Chondrocyte (in vitro differentiated cells): ENCODE data around the gene PTPRN2. TPM values are rescaled to one million over a fixed set of nuclear protein-coding genes. Genes with fewer than 3 reads are reported as not detected.

Source experiments
- DNase-seq: peaks from one replicate; pipeline ENCODE4 v3.0.0; 2021; ENCODE audit warnings: mixed read lengths, low spot score
- H3K27ac Mint-ChIP-seq: one replicate; pipeline ENCODE4 v1.8.0; 2021; ENCODE audit warnings: mild to moderate bottlenecking, moderate library complexity, mixed read lengths; ENCODE audit not compliant: unreplicated experiment
- H3K27me3 Mint-ChIP-seq: 2 replicates; pipeline ENCODE4 v1.8.0; 2021; ENCODE audit warnings: low read depth, mixed read lengths
- H3K36me3 Mint-ChIP-seq: 2 replicates; pipeline ENCODE4 v1.8.0; 2021; ENCODE audit warnings: low read depth, mixed read lengths
- H3K4me1 Mint-ChIP-seq: 2 replicates; pipeline ENCODE4 v1.8.0; 2021; ENCODE audit warnings: low read depth, mild to moderate bottlenecking, mixed read lengths
- H3K4me3 Mint-ChIP-seq: one replicate; pipeline ENCODE4 v1.8.0; 2021; ENCODE audit warnings: mild to moderate bottlenecking, moderate library complexity, mixed read lengths; ENCODE audit not compliant: unreplicated experiment
- H3K9me3 Mint-ChIP-seq: 2 replicates; pipeline ENCODE4 v1.8.0; 2021; ENCODE audit warnings: low read depth, mixed read lengths
- total RNA-seq: library from RNA; stranded (reverse); gene quantifications from 3 replicates; pipeline ENCODE4 v1.2.1, GENCODE V29; 2021
- TF ChIP-seq, protein P1 (sequence below): fragments of 200-600 bp; sonication (generic); IDR thresholded peaks from 2 replicates; pipeline ENCODE4 v1.5.0; 2021; ENCODE audit warnings: antibody characterized with exemption, mild to moderate bottlenecking, moderate library complexity

PTPRN2 gene
- total RNA-seq, 1 donor from 2014 or later: 0.30 TPM

DNA sequence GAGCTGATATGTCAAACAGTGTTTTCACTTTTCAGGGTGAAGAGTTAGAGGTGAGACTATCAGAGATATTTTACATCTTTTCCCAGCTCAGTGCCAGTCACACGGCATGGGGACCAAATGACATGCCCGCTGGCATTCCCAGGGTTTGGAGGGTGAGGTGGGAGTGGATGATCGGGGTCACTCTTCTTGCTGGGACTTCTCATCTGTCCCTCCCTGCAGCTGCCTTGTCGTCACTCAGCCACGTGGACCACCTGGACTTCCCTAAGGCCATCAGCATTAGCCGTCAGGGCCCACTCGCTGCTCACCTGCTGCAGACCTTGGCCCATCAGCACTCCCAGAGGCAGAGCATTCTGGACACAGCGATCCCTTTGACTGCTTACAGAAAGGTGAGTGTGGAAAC is 949.1 kb downstream of the PTPRN2 start:
- Mint-ChIP-seq H3K36me3 (peaks cover 3% of the 10 kb centered on the region), H3K27me3 (peaks cover 11% of the 10 kb centered on the region), H3K4me1 (no peaks in the 10 kb centered on the region), H3K4me3 (no peak overlapping the region), H3K9me3 (peaks cover 30% of the 10 kb centered on the region), H3K27ac (no peak overlapping the region)
- TF ChIP-seq, protein P1, sequence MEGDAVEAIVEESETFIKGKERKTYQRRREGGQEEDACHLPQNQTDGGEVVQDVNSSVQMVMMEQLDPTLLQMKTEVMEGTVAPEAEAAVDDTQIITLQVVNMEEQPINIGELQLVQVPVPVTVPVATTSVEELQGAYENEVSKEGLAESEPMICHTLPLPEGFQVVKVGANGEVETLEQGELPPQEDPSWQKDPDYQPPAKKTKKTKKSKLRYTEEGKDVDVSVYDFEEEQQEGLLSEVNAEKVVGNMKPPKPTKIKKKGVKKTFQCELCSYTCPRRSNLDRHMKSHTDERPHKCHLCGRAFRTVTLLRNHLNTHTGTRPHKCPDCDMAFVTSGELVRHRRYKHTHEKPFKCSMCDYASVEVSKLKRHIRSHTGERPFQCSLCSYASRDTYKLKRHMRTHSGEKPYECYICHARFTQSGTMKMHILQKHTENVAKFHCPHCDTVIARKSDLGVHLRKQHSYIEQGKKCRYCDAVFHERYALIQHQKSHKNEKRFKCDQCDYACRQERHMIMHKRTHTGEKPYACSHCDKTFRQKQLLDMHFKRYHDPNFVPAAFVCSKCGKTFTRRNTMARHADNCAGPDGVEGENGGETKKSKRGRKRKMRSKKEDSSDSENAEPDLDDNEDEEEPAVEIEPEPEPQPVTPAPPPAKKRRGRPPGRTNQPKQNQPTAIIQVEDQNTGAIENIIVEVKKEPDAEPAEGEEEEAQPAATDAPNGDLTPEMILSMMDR: no peak
- no peak for DNase-seq

DNA sequence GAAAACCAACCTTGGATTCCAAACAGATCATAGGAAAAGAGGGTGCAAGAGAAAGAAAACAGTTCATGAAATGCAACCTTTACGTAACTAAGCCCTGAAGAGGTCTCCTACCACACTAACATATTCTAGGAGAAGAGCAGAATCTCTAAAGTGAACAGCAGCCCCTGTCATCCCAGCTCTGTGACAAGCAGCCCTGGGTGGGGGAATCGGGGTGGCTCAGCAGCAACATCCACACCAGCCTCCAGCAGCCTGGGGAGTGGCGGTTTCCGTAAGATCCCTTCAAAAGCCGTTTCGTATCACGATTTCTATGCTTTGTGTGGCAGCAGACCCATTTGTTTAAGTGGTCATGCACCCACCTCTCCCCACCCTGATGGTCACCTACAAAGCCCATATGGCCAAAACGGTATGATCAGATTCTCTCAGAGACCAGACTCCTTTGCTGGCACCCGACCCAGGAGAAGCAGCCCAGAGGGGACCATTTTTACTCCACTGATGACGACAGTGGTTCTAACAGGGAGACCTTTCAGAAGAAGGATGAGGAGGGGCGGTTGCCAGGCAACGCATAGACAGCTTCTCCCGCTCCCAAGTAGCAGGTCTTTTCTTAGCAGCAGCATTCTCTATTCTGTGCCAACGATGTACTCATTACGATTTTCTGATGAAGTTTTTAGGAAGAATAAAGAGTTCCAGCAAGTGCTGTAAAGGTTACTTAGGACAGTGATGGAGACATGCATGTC is 950.2 kb downstream of the PTPRN2 start:
- peaks cover 26% of the 10 kb centered on the region for H3K9me3 Mint-ChIP-seq
- no peak overlapping the region for H3K4me3 Mint-ChIP-seq
- H3K27me3 Mint-ChIP-seq: peaks cover 13% of the 10 kb centered on the region

DNA sequence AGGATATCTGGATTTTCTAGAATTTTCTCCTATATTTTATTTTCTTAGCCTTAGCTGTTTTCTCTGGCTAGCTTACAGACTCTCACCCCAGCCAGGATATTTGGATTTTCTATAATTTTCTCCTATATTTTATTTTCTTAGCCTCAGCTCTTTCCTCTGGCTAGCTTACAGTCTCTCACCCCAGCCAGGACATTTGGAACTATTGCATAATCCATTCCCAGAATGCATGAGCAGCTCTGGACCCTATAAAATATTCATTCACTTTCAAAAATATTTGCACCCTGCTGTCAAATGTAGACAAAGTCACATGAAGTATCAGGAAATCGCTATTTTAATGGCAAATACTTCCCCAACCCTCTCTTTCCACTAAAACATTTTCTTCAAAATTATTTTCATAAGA is 952.0 kb downstream of the PTPRN2 start:
- peaks cover 3% of the 10 kb centered on the region for H3K36me3 Mint-ChIP-seq
- TF ChIP-seq, protein P1: no peak
- H3K4me3 Mint-ChIP-seq: no peak overlapping the region
- no peak overlapping the region for H3K27ac Mint-ChIP-seq
- H3K9me3 Mint-ChIP-seq: peaks cover 13% of the 10 kb centered on the region
- no peak for DNase-seq
- H3K27me3 Mint-ChIP-seq: peaks cover 13% of the 10 kb centered on the region
- no peaks in the 10 kb centered on the region for H3K4me1 Mint-ChIP-seq

More for the DNA sequence above, 950.2 kb downstream of the PTPRN2 start:
- TF ChIP-seq, protein P1: no peak
- H3K4me1 Mint-ChIP-seq: no peaks in the 10 kb centered on the region
- no peak for DNase-seq
- H3K36me3 Mint-ChIP-seq: peaks cover 3% of the 10 kb centered on the region
- no peak overlapping the region for H3K27ac Mint-ChIP-seq

DNA sequence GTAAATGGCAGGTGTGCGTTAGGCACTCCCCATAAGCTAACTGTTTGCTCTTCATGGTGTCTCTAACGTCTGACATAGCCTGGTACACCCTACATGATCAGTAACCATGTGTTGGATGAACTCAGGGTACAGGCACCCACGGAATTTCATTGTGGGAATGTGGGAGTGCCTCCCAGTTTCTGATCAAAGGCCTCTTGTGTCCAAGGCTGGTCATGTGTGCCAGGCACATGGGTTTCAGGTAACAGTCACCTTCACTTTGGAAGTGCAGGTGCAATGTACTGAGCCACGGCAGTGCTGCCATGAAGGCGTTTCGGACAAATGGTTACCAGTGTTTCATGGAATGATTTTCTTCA is 952.5 kb downstream of the PTPRN2 start:
- peaks cover 8% of the 10 kb centered on the region for H3K9me3 Mint-ChIP-seq
- no peak overlapping the region for H3K4me3 Mint-ChIP-seq
- H3K27me3 Mint-ChIP-seq: peaks cover 16% of the 10 kb centered on the region
- DNase-seq: no peak
- peaks cover 3% of the 10 kb centered on the region for H3K36me3 Mint-ChIP-seq
- H3K27ac Mint-ChIP-seq: no peak overlapping the region
- no peaks in the 10 kb centered on the region for H3K4me1 Mint-ChIP-seq
- TF ChIP-seq, protein P1: no peak

DNA sequence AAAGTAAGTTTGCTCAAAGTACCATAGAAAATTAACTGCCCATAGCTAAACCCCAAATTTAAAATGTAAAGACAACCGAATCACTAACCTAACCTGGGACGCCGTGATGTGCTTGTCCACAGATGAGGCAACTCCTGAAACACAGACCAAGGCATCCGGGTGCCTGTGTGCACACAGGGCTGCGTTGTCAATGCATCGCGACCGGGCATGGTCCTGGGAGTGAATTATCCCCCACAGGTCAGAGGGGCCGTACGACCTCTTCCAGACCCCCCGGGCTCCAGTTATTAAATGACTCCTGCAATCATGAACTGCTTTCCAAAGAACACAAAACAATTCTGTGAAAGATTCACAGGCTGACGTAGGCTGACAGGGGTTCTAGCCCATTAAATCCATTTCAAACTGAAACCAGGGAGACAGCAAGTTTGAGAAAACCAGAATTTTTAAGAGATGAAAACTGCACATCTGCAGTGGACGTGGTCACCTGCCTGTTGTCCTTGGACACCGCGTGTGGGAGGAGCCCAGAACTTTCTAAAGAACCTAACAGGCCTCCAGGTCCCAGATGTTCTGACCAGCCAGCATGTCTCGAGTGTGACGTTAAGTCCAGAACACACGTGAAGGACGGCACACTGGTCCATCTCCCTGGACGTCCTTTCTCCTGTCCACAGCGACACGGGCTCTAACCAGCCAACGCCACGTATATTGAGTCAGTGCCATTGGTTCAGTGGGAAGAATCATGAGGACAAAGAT is 953.0 kb downstream of the PTPRN2 start:
- TF ChIP-seq, protein P1: no peak
- peaks cover 3% of the 10 kb centered on the region for H3K9me3 Mint-ChIP-seq
- no peak overlapping the region for H3K27ac Mint-ChIP-seq
- H3K4me3 Mint-ChIP-seq: no peak overlapping the region
- H3K27me3 Mint-ChIP-seq: peaks cover 16% of the 10 kb centered on the region
- DNase-seq: no peak
- H3K4me1 Mint-ChIP-seq: no peaks in the 10 kb centered on the region
- peaks cover under 1% of the 10 kb centered on the region for H3K36me3 Mint-ChIP-seq
